GM21825 (cell line): ENCODE measurements around the gene HYOU1.
A peak's percentile ranks its signal among the peaks of the same experiment; 100 is the strongest.
"Not testable (repeated sequence)": the region's sequence is repeated elsewhere in the genome, so short reads cannot be mapped to it uniquely, and the experiment has no call there.

Experiments used
- ATAC-seq: cut with Tn5 transposase; IDR thresholded peaks from one replicate; pipeline ENCODE4 v1.9.1; 2021; ENCODE audit warnings: mild to moderate bottlenecking, moderate library complexity; ENCODE audit not compliant: unreplicated experiment

HYOU1 gene

GRCh38 chr11:119087747-119088241, 30.8 kb upstream of the HYOU1 start:
- ATAC-seq = no peak

GRCh38 chr11:119087123-119087522, 30.1 kb upstream of the HYOU1 start:
- ATAC-seq = no peak

- ATAC-seq = peak; percentile 15
Measured at GRCh38 chr11:119085437-119085847, 28.4 kb upstream of the HYOU1 start.

- ATAC-seq = peak; percentile 82
Measured at GRCh38 chr11:119084663-119085436, 27.8 kb upstream of the HYOU1 start, which contains the start of gene HMBS. Gene HMBS, plus strand, starts transcription at chr11:119084881. Its CDS starts 153 bp downstream, at chr11:119085034.

GRCh38 chr11:119081682-119082260, 24.8 kb upstream of the HYOU1 start:
- ATAC-seq = no peak

- ATAC-seq = no peak
Measured at GRCh38 chr11:119078675-119079420, 21.8 kb upstream of the HYOU1 start.

- ATAC-seq = no peak
Measured at GRCh38 chr11:119077839-119078238, 20.8 kb upstream of the HYOU1 start.

GRCh38 chr11:119067371-119068222, 10.6 kb upstream of the HYOU1 start, which contains the start of gene VPS11:
Gene VPS11, plus strand, starts transcription at chr11:119067818. Its CDS starts 6 bp downstream, at chr11:119067824.
- ATAC-seq = peak; percentile 87

- no peak for ATAC-seq
Measured at GRCh38 chr11:119065369-119065768, 8.4 kb upstream of the HYOU1 start.

- no peak for ATAC-seq
Measured at GRCh38 chr11:119062779-119063178, 5.8 kb upstream of the HYOU1 start.

GRCh38 chr11:119061256-119061655, 4.3 kb upstream of the HYOU1 start:
- no peak for ATAC-seq

GRCh38 chr11:119059128-119059527, 2.1 kb upstream of the HYOU1 start:
- not testable (repeated sequence) for ATAC-seq

- ATAC-seq = no peak
Measured at GRCh38 chr11:119056421-119056999, 495 bp downstream of the HYOU1 start.

- ATAC-seq = no peak
Measured at GRCh38 chr11:119055901-119056300, 1.1 kb downstream of the HYOU1 start.

- no peak for ATAC-seq
Measured at GRCh38 chr11:119054418-119054817, 2.6 kb downstream of the HYOU1 start.

GRCh38 chr11:119052163-119052814, 4.7 kb downstream of the HYOU1 start:
- ATAC-seq = no peak

GRCh38 chr11:119051440-119052162, 5.4 kb downstream of the HYOU1 start:
- ATAC-seq = peak; percentile 47

- no peak for ATAC-seq
Measured at GRCh38 chr11:119049081-119049480, 7.9 kb downstream of the HYOU1 start.

GRCh38 chr11:119048644-119049043, 8.4 kb downstream of the HYOU1 start:
- no peak for ATAC-seq
